Sigmoid colon (tissue), 7 donors: ENCODE measurements around the gene SEPTIN11. TPM values are rescaled to one million over a fixed set of nuclear protein-coding genes. Genes with fewer than 3 reads are reported as not detected.

ENCODE experiments used
- DNase-seq: peaks from one replicate; pipeline ENCODE4 v3.0.0-alpha.2; 2019
- H3K27ac ChIP-seq, 4 donors: fragments of 200-600 bp; sonication (generic); one replicate each; pipeline ENCODE4 v1.5.1; 2016 to 2019; ENCODE audit warnings: mild to moderate bottlenecking in 1 of 4
- H3K27me3 ChIP-seq, 3 donors: fragments of 200-600 bp; sonication (generic); one replicate each; pipeline ENCODE4 v1.5.1; 2019; ENCODE audit warnings: mild to moderate bottlenecking in 1 of 3
- H3K36me3 ChIP-seq, 4 donors: fragments of 200-600 bp; sonication (generic); one replicate each; pipeline ENCODE4 v1.5.1; 2016 to 2019
- H3K4me1 ChIP-seq, 4 donors: fragments of 200-600 bp; sonication (generic); one replicate each; pipeline ENCODE4 v1.5.1; 2017 to 2019
- H3K4me3 ChIP-seq, 4 donors: fragments of 200-600 bp; sonication (generic); one replicate each; pipeline ENCODE4 v1.5.1; 2017 to 2019; ENCODE audit warnings: mild to moderate bottlenecking in 2 of 4, moderate library complexity in 1 of 4
- H3K9me3 ChIP-seq, 4 donors: fragments of 200-600 bp in 3 of 4; sonication (generic) in 3 of 4; one replicate each; pipeline versions ENCODE4 v1.5.1 to v1.6.1; 2013 to 2019
- CTCF ChIP-seq, 4 experiments: fragments of 450-650 bp in 3 of 4; fragments of 200-600 bp in 1 of 4; IDR thresholded peaks; one replicate each; pipeline ENCODE4 v1.5.1; 2016 to 2019; ENCODE audit warnings: antibody characterized with exemption in 4 of 4, mild to moderate bottlenecking in 3 of 4, moderate library complexity in 2 of 4
- EP300 ChIP-seq, 4 donors: sonication (generic); formaldehyde crosslinking; IDR thresholded peaks; one replicate each; pipeline ENCODE4 v1.6.1; 2017; ENCODE audit warnings: antibody characterized with exemption in 4 of 4
- POLR2A ChIP-seq, 2 donors: fragments of 450-650 bp; IDR thresholded peaks; one replicate each; pipeline ENCODE4 v1.6.1; 2016; ENCODE audit warnings: antibody characterized with exemption in 2 of 2, mild to moderate bottlenecking in 2 of 2, moderate library complexity in 2 of 2
- POLR2AphosphoS5 ChIP-seq, 4 donors: sonication (generic); formaldehyde crosslinking; IDR thresholded peaks; one replicate each; pipeline ENCODE4 v1.6.1; 2017; ENCODE audit warnings: antibody characterized with exemption in 4 of 4
- WGBS, 2 donors: extraction: QIAGEN DNeasy Blood & Tissue Kit; methylation state at CpG; one replicate each; pipeline ENCODE4 v1.1.7; 2013; 5-methylcytosine and 5-hydroxymethylcytosine counted together
- intact Hi-C: fragments of 100-400 bp; cut with DNase I; formaldehyde crosslinking; loops from one replicate; pipeline ENCODE4 v1.15.1; 2023
- polyA plus RNA-seq, 3 donors: library from polyadenylated mRNA; stranded (reverse); fragments of 200-250 nt; gene quantifications; one replicate each; pipeline ENCODE4 v1.2.3, GENCODE V29; 2013
- total RNA-seq, 4 donors: library from RNA; depleted of rRNA; stranded (reverse); fragments of >200 nt; gene quantifications; one replicate each; pipeline ENCODE4 v1.1.0, GENCODE V29; 2016
- donor health status: healthy with polysubstance abuse.
- donor health status: Bipolar disorder and iron deficiency.
- donor health status: healthy.

SEPTIN11 gene
- total and polyA plus RNA-seq, 7 donors, result 36.4 to 143 (median 46.2) TPM

- no peak for DNase-seq
- Histone ChIP-seq H3K27ac (no peak overlapping the region), H3K27me3 (no peaks in the 10 kb centered on the region), H3K4me1 (peaks cover 0 to 9% (median 0%) of the 10 kb centered on the region in 4 donors), H3K4me3 (no peak overlapping the region), H3K9me3 (no peaks in the 10 kb centered on the region), H3K36me3 (no peaks in the 10 kb centered on the region)
- WGBS, 2 donors, result 93 to 100% methylated on average over 1 of the region's 1 CpG
- intact Hi-C loops, result no loop called here
- TF ChIP-seq POLR2A (IDR thresholded peaks at IDR 0.05), result no peak
- TF ChIP-seq POLR2AphosphoS5 (IDR thresholded peaks at IDR 0.05), result no peak
- TF ChIP-seq CTCF (IDR thresholded peaks at IDR 0.05), result no peak
- no peak for TF ChIP-seq EP300 (IDR thresholded peaks at IDR 0.05)
Measured at GRCh38 chr4:76909711-76910110, 39.8 kb upstream of the SEPTIN11 start.

GRCh38 chr4:76920715-76921114 lies 28.8 kb upstream of the SEPTIN11 start:
- no peak for DNase-seq
- H3K27me3 ChIP-seq, result no peaks in the 10 kb centered on the region
- H3K36me3 ChIP-seq, result no peaks in the 10 kb centered on the region
- no peak overlapping the region for H3K4me3 ChIP-seq
- H3K9me3 ChIP-seq, result no peaks in the 10 kb centered on the region
- intact Hi-C loops, result no loop called here
- TF ChIP-seq POLR2A (IDR thresholded peaks at IDR 0.05) (no peak), POLR2AphosphoS5 (IDR thresholded peaks at IDR 0.05) (no peak), CTCF (IDR thresholded peaks at IDR 0.05) (no peak), EP300 (IDR thresholded peaks at IDR 0.05) (no peak)
- no peak overlapping the region for H3K27ac ChIP-seq
- H3K4me1 ChIP-seq, result no peaks in the 10 kb centered on the region

GRCh38 chr4:76923619-76924357 lies 25.8 kb upstream of the SEPTIN11 start:
- Histone ChIP-seq H3K36me3 (no peaks in the 10 kb centered on the region), H3K4me1 (no peaks in the 10 kb centered on the region), H3K9me3 (no peaks in the 10 kb centered on the region), H3K4me3 (no peak overlapping the region), H3K27ac (no peak overlapping the region), H3K27me3 (no peaks in the 10 kb centered on the region)
- no peak for TF ChIP-seq CTCF (IDR thresholded peaks at IDR 0.05)
- no peak for TF ChIP-seq EP300 (IDR thresholded peaks at IDR 0.05)
- TF ChIP-seq POLR2A (IDR thresholded peaks at IDR 0.05), result no peak
- no peak for TF ChIP-seq POLR2AphosphoS5 (IDR thresholded peaks at IDR 0.05)
- intact Hi-C loops, result no loop called here
- 51 to 80% methylated on average over 5 of the region's 5 CpGs for WGBS, 2 donors
- DNase-seq, result no peak

GRCh38 chr4:76926841-76927240 lies 22.7 kb upstream of the SEPTIN11 start:
- no peak for TF ChIP-seq EP300 (IDR thresholded peaks at IDR 0.05)
- no peak for TF ChIP-seq CTCF (IDR thresholded peaks at IDR 0.05)
- WGBS, 2 donors, result 88 to 95% methylated on average over 6 of the region's 6 CpGs
- Histone ChIP-seq H3K4me3 (no peak overlapping the region), H3K9me3 (no peaks in the 10 kb centered on the region), H3K36me3 (no peaks in the 10 kb centered on the region), H3K27me3 (no peaks in the 10 kb centered on the region), H3K4me1 (no peaks in the 10 kb centered on the region), H3K27ac (no peak overlapping the region)
- DNase-seq, result no peak
- intact Hi-C loops, result no loop called here

- H3K9me3 ChIP-seq, result no peaks in the 10 kb centered on the region
- intact Hi-C loops, result no loop called here
- TF ChIP-seq EP300 (IDR thresholded peaks at IDR 0.05) (no peak), POLR2A (IDR thresholded peaks at IDR 0.05) (no peak), POLR2AphosphoS5 (IDR thresholded peaks at IDR 0.05) (no peak), CTCF (IDR thresholded peaks at IDR 0.05) (no peak)
- 77 to 79% methylated on average over 2 of the region's 2 CpGs for WGBS, 2 donors
- H3K36me3 ChIP-seq, result no peaks in the 10 kb centered on the region
- DNase-seq, result no peak
- H3K27ac ChIP-seq, result no peak overlapping the region
- no peaks in the 10 kb centered on the region for H3K27me3 ChIP-seq
- H3K4me3 ChIP-seq, result no peak overlapping the region
- no peaks in the 10 kb centered on the region for H3K4me1 ChIP-seq
Measured at GRCh38 chr4:76930685-76931084, 18.9 kb upstream of the SEPTIN11 start.
